Neural progenitor cell (in vitro differentiated cells): ENCODE data around the gene LIF.

Experiments used
- CTCF ChIP-seq: fragments of 200-600 bp; sonication (generic); IDR thresholded peaks from 2 replicates; pipeline ENCODE4 v1.5.1; 2017; ENCODE audit warnings: antibody characterized with exemption, mild to moderate bottlenecking
- EZH2 ChIP-seq: fragments of 200-600 bp; sonication (generic); IDR thresholded peaks from 2 replicates; pipeline ENCODE4 v1.6.1; 2017; ENCODE audit warnings: antibody characterized with exemption, mild to moderate bottlenecking, moderate library complexity
- EZH2phosphoT487 ChIP-seq: fragments of 200-600 bp; sonication (generic); IDR thresholded peaks from 2 replicates; pipeline ENCODE4 v1.6.1; 2017; ENCODE audit warnings: antibody characterized with exemption

- TF ChIP-seq EZH2 = no peak
- no peak for TF ChIP-seq CTCF
- TF ChIP-seq EZH2phosphoT487 = no peak
These were observed 14.1 kb upstream of the LIF start for GRCh38 chr22:30260682-30261081.
